ENCODE measurements around the gene CEP89.
A peak's percentile ranks its signal among the peaks of the same experiment; 100 is the strongest.
"Not testable (repeated sequence)": the region's sequence is repeated elsewhere in the genome, so short reads cannot be mapped to it uniquely, and the experiment has no call there.

The CEP89 gene

DNA sequence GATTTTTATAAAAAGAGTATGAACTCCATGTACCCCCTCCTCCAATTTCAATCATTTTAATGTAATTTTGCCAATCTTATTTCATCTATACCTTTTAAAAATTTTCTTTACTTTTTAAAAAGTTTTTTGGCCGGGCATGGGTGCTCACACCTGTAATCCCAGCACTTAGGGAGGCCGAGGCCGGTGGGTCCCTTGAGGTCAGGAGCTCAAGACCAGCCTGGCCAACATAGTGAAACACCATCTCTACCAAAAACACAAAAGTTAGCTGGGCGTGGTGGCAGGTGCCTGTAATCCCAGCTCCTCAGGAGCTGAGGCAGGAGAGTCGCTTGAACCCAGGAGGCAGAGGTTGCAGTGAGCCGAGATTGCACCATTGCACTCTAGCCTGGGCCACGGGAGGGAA is 138.4 kb downstream of the CEP89 start:
- not testable (repeated sequence) for DNase-seq (ENCODE audit: low read depth)

DNA sequence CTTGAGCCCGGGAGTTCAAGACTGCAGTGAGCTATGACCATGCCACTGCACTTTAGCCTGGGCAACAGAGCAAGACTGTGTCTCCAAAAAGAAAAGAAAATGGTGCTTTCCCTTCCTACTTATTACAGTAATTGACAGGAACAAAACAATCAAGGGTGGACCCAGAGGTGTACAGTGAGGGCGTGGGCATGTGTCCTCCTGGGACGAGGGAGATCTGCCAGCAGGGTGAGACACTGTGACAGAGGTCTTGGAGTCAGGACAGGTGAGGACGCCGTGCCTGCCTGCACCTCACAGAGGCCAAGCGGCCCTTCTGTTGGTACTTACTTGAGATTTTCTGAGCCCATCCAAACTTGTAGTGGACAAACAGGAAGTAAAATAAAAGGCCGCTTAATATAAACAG is 138.9 kb downstream of the CEP89 start:
- DNase-seq (ENCODE audit: low read depth), result not testable (repeated sequence)

- not testable (repeated sequence) for DNase-seq (ENCODE audit: low read depth)
Measured at GRCh38 chr19:32832094-32832493, 139.7 kb downstream of the CEP89 start.

- DNase-seq (ENCODE audit: low read depth), result no peak
Measured at GRCh38 chr19:32831611-32832010, 140.1 kb downstream of the CEP89 start.

DNA sequence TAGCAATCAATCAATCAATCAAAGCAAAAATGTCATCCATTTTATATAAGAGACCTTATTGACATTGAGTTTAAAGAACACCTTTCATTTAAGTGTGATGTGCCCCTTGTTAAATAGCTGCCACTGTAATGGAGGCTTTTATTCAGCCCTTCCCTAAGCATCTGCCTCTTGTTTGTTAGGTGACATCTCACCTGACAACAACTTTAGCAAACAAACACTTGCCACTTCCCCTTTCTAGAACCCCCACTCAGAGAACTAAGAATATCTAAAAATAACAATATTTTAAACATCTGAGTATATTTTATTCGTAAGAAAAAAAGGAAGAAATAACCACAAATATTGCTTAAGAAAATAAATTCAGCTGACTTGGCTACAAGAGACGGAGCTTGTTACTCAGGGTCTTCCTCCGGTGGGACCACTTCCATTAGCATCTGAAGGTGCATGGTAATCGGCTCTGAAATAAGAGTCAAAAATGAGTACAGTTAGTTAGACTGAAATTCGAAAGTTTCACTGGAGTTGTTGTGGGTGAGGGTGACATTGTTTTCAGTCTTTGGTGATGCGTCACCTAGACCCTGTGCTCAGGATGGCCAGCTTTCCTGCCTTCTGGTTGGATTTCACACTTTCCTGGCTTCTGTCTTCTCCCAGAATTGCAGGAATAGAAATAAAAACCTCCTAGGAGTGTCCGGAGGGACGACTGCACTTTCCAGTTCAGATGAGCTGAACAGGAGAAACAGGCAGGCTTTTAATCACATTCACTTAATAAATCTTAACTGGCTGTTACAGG is 141.3 kb downstream of the CEP89 start:
- DNase-seq (ENCODE audit: low read depth), result peak; percentile 19

- DNase-seq (ENCODE audit: low read depth), result no peak
Measured at GRCh38 chr19:32829345-32829896, 142.3 kb downstream of the CEP89 start.

DNA sequence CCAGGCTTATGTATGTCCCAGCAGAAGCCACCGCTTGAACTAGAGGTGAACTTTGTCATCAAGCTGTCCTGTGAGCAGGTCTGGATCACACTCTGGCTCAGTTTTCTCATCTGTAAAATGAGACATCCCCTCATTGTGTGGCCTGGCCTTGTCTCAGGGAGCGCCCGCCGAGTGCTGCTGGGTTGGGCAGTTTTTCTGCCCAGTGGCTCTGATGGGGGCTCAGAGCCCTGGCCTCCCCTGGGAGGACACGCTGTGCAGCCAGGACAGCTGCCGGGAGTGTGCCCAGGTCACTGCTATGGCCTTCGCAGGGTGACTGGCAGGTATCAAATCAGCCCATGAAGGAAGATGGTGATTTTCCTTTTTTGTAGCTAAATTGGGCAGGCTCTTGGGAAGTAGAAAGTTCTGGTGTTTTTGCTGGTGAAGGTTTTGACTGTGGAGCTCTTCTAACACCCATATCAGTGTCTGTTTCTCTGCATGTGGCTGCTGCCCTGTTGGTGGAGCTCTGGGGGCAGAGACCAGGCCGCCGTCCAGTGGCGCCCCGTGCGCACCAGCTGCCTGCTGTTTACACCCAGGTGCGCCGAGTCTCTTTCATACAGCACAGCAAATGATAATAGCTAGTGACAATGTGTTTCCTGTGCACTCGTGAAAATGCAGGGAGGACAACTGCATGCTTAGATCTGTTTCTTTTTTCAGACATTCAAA is 143.0 kb downstream of the CEP89 start:
- no peak for DNase-seq (ENCODE audit: low read depth)

DNA sequence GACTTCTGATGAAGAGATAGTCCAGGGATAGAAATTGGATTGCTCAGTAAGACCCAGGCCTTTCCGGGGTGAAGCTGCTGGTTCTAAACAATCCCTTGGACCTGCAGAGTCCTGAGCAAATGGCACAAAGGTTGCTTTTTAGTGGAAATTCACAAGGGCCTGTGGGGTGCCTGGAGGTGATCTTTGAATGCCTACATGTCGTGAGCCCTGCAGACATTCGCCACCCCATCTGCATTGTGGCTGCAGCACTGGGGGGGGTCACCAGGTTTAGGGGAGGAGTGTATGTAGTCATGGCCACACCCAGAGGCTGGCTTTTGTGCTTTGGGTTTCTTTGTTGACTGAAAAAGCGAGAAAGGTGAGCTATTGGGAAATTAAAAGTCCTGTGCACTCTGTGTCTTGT is 143.6 kb downstream of the CEP89 start:
- no peak for DNase-seq (ENCODE audit: low read depth)

Measured in GM04503 (cell line).